ENCODE results near the gene NUCKS1. TPM values are rescaled to one million over a fixed set of nuclear protein-coding genes. Genes with fewer than 3 reads are reported as not detected.

The NUCKS1 gene
- total RNA-seq, 1 experiment from 2014 or later = 101 TPM

GRCh38 chr1:205701891-205702290 is 48.1 kb downstream of the NUCKS1 start:
- Histone ChIP-seq H4K20me1 (ENCODE audit: low read length) (no peaks in the 10 kb centered on the region), H3K79me2 (ENCODE audit: low read length) (no peaks in the 10 kb centered on the region), H3K9me3 (ENCODE audit: low read length) (no peaks in the 10 kb centered on the region), H3K27me3 (ENCODE audit: low read length) (no peaks in the 10 kb centered on the region), H3K27ac (ENCODE audit: low read length) (no peak overlapping the region), H3F3A (ENCODE audit: low read length, unreplicated experiment) (no peaks in the 10 kb centered on the region), H3K36me3 (ENCODE audit: low read depth, low read length) (no peaks in the 10 kb centered on the region), H3K9ac (ENCODE audit: low read length) (no peak overlapping the region), H3K4me3 (ENCODE audit: low read length) (no peak overlapping the region), H3K9me2 (replicated peaks; ENCODE audit: low read length) (no peaks in the 10 kb centered on the region), H3K4me1 (ENCODE audit: insufficient read depth, low read length) (peaks cover 11% of the 10 kb centered on the region), H3K4me2 (ENCODE audit: low read length) (no peak overlapping the region), H2AFZ (ENCODE audit: low read length) (no peak overlapping the region)
- no peak for DNase-seq
- BruUV-seq (replicated peaks) = no TSS peak
- ATAC-seq = no peak
- intact Hi-C loops (cut with micrococcal nuclease) = loop anchor here (2.0 kb wide), 1 partner anchor 21 kb away; the partner anchor contains the start of gene SLC45A3
- POLR2A ChIA-PET (ENCODE audit: unreplicated experiment) = no interaction called here
- CTCF ChIA-PET = interaction anchor here (2.1 kb wide), 1 partner anchor 43 kb away, joined by 11 read pairs; no protein-coding TSS in a partner anchor
- TF ChIP-seq EZH2phosphoT487 (IDR thresholded peaks at IDR 0.05; ENCODE audit: borderline replicate concordance, low read length) = no peak

DNA sequence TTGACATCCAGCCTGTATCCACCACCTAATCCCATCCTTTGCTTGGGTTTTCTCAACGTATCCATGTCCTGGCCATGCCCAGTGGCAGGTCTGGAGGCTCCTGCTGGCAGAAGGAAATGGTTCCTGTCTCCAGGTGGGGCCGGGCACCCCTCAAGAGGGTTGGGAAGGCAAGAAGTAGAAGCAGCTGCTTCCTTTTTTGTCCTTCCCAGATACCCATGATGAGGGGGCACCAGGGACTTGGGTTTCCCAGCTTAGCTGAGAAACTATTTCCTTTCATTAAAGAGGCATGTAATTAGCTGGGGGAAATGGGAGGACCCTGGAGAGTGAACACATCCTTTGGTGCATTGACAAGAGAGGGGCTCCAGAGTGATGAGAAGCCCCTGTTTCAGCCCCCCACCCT is 48.6 kb downstream of the NUCKS1 start:
- Histone ChIP-seq H3K9me3 (ENCODE audit: low read length) (no peaks in the 10 kb centered on the region), H3K79me2 (ENCODE audit: low read length) (no peaks in the 10 kb centered on the region), H3F3A (ENCODE audit: low read length, unreplicated experiment) (no peaks in the 10 kb centered on the region), H3K36me3 (ENCODE audit: low read depth, low read length) (no peaks in the 10 kb centered on the region), H3K4me2 (ENCODE audit: low read length) (no peak overlapping the region), H3K4me1 (ENCODE audit: insufficient read depth, low read length) (peaks cover 11% of the 10 kb centered on the region), H3K9ac (ENCODE audit: low read length) (no peak overlapping the region), H3K27me3 (ENCODE audit: low read length) (no peaks in the 10 kb centered on the region), H3K27ac (ENCODE audit: low read length) (no peak overlapping the region), H3K9me2 (replicated peaks; ENCODE audit: low read length) (no peaks in the 10 kb centered on the region), H3K4me3 (ENCODE audit: low read length) (no peak overlapping the region), H4K20me1 (ENCODE audit: low read length) (no peaks in the 10 kb centered on the region), H2AFZ (ENCODE audit: low read length) (no peak overlapping the region)
- no peak for TF ChIP-seq CTCF (conservative IDR thresholded peaks at IDR 0.05; ENCODE audit: low read depth, low read length)
- TF ChIP-seq EZH2 (IDR thresholded peaks at IDR 0.05; ENCODE audit: low read length, unreplicated experiment) = no peak
- no peak for TF ChIP-seq EZH2phosphoT487 (IDR thresholded peaks at IDR 0.05; ENCODE audit: borderline replicate concordance, low read length)
- ATAC-seq = no peak
- POLR2A ChIA-PET (ENCODE audit: unreplicated experiment) = no interaction called here
- no peak for DNase-seq
- CTCF ChIA-PET = no interaction called here
- intact Hi-C loops (cut with micrococcal nuclease) = no loop called here
- BruUV-seq (replicated peaks) = no TSS peak

DNA sequence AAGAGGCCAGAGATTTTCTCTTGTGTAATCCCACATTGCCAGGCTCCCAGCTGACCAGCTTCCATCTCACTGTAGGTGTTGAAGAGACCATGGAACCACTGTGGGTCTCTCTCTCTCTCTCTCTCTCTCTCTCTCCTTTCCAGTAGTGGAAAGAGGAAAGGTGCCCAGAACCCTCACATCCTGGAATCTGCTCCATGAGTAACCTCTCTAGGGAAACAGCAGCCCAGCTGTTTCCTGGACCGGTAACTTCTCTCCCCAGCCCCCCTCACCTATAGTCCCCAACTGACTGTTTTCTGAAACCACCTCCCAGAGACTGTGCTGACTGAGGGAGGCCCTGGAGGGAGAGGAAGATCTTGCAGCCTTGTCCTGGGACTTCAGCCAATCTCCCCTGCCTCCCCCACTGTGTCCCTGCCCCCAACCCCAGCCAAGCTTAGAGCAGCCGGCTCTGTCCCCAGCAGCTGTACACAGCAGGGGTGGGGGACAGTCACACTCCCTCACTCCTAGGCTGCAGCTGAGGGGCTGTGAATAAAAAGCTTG is 49.0 kb downstream of the NUCKS1 start:
- no peaks in the 10 kb centered on the region for H3K79me2 ChIP-seq (ENCODE audit: low read length)
- H3K4me1 ChIP-seq (ENCODE audit: insufficient read depth, low read length) = peaks cover 11% of the 10 kb centered on the region
- H4K20me1 ChIP-seq (ENCODE audit: low read length) = no peaks in the 10 kb centered on the region
- BruUV-seq (replicated peaks) = no TSS peak
- POLR2A ChIA-PET (ENCODE audit: unreplicated experiment) = no interaction called here
- H3K9me2 ChIP-seq (replicated peaks; ENCODE audit: low read length) = no peaks in the 10 kb centered on the region
- H2AFZ ChIP-seq (ENCODE audit: low read length) = no peak overlapping the region
- ATAC-seq (no peak), DNase-seq (no peak)
- no peaks in the 10 kb centered on the region for H3K9me3 ChIP-seq (ENCODE audit: low read length)
- CTCF ChIA-PET = no interaction called here
- TF ChIP-seq CTCF (conservative IDR thresholded peaks at IDR 0.05; ENCODE audit: low read depth, low read length) (no peak), EZH2phosphoT487 (IDR thresholded peaks at IDR 0.05; ENCODE audit: borderline replicate concordance, low read length) (no peak), EZH2 (IDR thresholded peaks at IDR 0.05; ENCODE audit: low read length, unreplicated experiment) (no peak)
- H3K4me3 ChIP-seq (ENCODE audit: low read length) = no peak overlapping the region
- intact Hi-C loops (cut with micrococcal nuclease) = no loop called here
- H3F3A ChIP-seq (ENCODE audit: low read length, unreplicated experiment) = no peaks in the 10 kb centered on the region
- H3K27me3 ChIP-seq (ENCODE audit: low read length) = no peaks in the 10 kb centered on the region
- H3K36me3 ChIP-seq (ENCODE audit: low read depth, low read length) = no peaks in the 10 kb centered on the region
- H3K27ac ChIP-seq (ENCODE audit: low read length) = no peak overlapping the region
- no peak overlapping the region for H3K4me2 ChIP-seq (ENCODE audit: low read length)
- no peak overlapping the region for H3K9ac ChIP-seq (ENCODE audit: low read length)

All from PC-3 (cell line).